Retinal pigment epithelial cell (primary cell): ENCODE data around the gene CDX2.

Experiments
- DNase-seq: peaks from one replicate; pipeline ENCODE4 v3.0.0-alpha.2; 2010; ENCODE audit warnings: low read depth
- H3K4me3 ChIP-seq: 2 replicates; pipeline ENCODE4 v1.5.1; 2011; ENCODE audit warnings: mild to moderate bottlenecking, low read length, control low read depth, moderate library complexity
- TF ChIP-seq, protein P1 (sequence below): conservative IDR thresholded peaks from 2 replicates; pipeline ENCODE4 v1.5.1; 2011; ENCODE audit warnings: low read depth, low read length, control low read depth, inconsistent platforms

The CDX2 gene

DNA sequence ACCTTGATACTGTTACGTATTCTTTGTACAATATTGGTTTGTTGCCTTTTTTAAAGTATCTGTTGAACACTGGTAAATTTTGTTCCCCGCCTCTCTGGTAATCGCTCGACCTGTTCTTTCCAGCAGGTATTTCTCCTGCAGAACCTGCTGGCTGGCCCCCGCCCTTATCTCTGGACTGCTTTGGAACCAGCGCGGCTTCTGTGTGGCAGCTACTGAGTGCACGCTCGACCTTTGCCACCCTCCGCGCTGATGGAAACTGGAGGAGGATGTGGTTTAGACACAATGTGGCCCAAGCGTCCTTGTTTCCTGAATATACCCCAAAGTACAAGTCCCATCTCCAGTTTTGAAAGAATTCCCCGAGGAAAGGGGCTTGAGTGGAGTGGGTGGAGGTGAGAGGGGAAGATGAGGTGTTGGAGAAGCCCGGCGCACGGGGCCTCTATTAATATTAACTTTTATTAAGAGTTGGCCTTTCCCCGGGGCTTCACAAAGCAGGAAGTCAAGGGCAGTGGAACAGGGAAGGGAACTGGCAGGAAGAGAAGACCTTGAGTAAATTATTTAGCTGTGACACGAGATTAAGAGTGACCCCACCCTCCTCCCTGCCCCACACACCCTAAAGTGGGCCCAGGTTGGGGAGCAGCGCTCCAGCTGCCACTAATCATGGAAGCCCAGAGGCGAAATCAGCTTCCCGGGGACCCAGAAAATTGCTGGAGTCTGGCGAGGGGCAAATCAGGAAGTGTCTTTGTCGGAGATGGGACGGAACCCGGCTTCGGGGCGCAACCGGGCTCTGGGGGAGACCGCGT is 16.0 kb downstream of the CDX2 start:
- no peak for DNase-seq
- TF ChIP-seq, protein P1, sequence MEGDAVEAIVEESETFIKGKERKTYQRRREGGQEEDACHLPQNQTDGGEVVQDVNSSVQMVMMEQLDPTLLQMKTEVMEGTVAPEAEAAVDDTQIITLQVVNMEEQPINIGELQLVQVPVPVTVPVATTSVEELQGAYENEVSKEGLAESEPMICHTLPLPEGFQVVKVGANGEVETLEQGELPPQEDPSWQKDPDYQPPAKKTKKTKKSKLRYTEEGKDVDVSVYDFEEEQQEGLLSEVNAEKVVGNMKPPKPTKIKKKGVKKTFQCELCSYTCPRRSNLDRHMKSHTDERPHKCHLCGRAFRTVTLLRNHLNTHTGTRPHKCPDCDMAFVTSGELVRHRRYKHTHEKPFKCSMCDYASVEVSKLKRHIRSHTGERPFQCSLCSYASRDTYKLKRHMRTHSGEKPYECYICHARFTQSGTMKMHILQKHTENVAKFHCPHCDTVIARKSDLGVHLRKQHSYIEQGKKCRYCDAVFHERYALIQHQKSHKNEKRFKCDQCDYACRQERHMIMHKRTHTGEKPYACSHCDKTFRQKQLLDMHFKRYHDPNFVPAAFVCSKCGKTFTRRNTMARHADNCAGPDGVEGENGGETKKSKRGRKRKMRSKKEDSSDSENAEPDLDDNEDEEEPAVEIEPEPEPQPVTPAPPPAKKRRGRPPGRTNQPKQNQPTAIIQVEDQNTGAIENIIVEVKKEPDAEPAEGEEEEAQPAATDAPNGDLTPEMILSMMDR: no peak
- H3K4me3 ChIP-seq: no peak overlapping the region

DNA sequence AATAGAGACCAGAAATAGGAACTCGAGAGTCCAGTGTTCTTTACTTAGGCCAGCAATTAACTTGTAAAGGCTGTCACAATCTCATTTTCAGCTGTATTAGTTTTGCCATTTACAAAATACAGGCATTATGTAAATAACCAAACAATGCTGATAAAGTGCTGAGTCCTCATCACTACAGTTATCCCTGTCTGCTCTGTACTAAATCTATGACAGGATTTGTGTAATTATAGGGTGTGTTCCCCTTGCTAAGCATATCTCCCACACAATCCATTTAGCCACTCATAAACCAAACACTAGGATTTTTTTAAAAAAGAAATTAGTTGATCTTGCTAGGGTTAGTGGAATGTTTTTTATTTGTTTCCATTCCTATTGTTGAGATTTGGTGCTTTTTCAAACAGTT is 26.1 kb downstream of the CDX2 start:
- DNase-seq: no peak
- TF ChIP-seq, protein P1: no peak
- no peak overlapping the region for H3K4me3 ChIP-seq

DNA sequence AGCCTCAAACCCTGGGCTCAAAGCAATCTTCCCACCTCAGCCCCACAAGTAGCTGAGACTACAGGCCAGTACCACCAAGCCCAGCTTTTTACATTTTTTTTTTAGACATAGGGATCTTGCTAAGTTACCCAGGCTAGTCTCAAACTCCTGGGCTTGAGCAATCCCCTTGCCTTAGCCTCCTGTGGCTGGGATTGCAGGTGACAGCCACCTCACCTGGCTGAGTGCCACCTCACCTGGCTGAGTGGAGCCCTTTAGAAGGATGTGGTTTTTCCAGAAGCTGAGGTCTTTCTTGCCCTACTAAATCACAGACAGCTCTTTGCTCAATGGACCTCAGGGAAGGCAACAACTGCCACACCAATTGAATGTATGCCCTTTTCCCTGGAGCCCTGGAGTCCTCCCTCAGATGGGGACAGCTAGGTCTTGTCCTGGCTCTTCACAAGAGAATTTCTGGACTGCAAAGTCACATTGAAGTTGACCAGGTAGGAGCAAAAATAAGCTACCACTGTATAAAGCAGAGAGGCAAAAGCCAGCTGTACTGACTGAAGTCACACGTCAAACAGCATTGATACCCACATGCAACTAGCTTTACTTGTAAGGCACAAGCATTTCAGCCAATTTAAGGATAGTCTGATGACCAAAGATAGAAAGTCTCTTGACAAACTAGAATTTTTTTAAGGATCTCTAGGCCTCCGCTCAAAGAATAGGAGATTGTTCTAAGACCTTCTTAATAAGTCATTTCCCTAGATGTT is 35.4 kb downstream of the CDX2 start:
- DNase-seq: no peak
- TF ChIP-seq, protein P1: no peak
- H3K4me3 ChIP-seq: no peak overlapping the region

DNA sequence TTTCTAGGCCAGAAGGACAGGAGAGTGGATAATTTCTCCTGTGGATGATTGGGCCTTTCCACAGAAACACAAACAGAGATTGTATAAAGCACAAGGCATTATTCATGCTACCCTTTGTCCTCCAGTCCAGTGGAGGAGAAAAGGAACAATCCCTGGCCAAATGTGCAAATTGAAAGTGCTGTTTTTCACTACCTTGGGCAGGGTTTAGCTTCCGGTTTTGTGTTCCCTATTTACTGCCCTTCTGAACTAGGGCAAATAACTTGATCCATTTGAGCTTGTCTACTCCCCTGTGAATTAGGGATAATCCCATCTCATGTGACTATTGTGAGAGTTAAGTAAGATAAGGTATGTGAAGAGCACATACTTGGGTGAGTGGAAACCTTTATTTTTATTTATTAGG is 36.0 kb downstream of the CDX2 start:
- TF ChIP-seq, protein P1: no peak
- DNase-seq: no peak
- no peak overlapping the region for H3K4me3 ChIP-seq

DNA sequence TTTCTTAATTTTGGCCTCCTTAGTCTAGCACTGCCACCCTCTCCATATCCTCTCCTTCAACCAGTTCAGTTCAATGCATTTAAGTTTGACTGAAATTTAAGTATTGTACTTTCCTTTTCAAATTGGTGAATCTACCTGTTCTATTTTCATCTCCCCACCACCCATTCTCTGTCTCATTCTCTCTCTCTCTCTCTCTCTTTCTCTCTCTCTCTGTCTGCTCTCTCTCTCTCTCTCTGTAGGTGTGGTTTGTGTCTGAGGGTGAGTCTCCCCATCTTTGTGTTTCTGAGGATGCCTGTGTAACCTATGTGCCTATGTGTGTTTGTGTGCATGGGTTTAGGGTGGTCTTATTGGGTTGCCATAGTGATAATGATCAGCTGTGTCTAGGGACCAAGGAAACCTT is 39.2 kb downstream of the CDX2 start:
- TF ChIP-seq, protein P1: no peak
- no peak overlapping the region for H3K4me3 ChIP-seq
- no peak for DNase-seq

DNA sequence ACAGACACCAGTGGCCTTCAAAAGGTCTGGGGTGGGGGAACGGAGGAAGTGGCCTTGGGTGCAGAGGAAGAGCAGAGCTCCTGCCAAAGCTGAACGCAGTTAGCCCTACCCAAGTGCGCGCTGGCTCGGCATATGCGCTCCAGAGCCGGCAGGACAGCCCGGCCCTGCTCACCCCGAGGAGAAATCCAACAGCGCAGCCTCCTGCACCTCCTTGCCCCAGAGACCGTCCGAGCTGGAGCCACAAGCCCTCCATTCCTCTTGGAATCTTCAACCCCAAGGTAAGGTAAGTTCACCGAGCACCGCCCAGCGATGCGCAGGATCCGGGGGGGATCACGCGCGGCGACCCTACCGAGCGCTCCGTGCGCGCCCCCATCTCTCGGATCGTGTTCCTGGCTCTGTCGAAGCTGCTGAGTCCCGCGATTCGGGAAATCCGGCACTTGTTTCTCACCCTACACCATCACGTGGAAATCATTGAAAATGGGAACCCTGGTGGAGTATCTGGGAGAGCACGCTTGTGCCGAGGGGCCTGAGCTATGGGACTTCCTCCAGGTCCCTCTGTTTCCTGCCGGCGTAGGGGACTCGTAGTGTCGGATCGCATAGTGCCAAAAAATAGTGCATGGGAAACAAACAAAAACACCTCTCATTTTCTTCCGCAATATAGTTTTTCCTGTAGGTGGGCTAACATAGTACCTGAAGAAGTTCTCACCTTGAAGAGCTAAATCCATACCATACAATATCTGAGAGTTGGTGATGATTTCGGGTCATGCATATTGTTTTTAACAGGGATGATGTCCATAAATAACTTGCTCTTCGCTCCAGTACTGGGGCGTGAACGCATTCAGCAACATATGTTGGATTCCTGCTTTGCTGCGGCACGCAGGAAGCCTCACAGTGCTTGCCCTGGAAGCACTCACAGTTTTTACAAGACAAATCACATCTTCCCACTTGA is 40.0 kb downstream of the CDX2 start:
- TF ChIP-seq, protein P1: no peak
- no peak for DNase-seq
- H3K4me3 ChIP-seq: no peak overlapping the region
